Transverse colon (tissue), 4 donors: Measurements from ENCODE around the gene ATP6V1F. TPM values are rescaled to one million over a fixed set of nuclear protein-coding genes. Genes with fewer than 3 reads are reported as not detected.

Experiments
- DNase-seq: peaks from one replicate; pipeline ENCODE4 v3.0.0-alpha.2; 2019
- H3K27ac ChIP-seq, 4 donors: fragments of 200-600 bp; sonication (generic); 2 replicates each; pipeline ENCODE4 v1.5.1; 2016 to 2018; ENCODE audit warnings: inconsistent platforms in 4 of 4
- H3K27me3 ChIP-seq: fragments of 200-600 bp; sonication (generic); 2 replicates; pipeline ENCODE4 v1.5.1; 2017; ENCODE audit warnings: inconsistent platforms
- H3K36me3 ChIP-seq, 4 donors: fragments of 200-600 bp; sonication (generic); 2 replicates each; pipeline ENCODE4 v1.5.1; 2017 to 2019; ENCODE audit warnings: inconsistent platforms in 4 of 4
- H3K4me1 ChIP-seq, 4 donors: fragments of 200-600 bp; sonication (generic); 2 replicates each; pipeline ENCODE4 v1.5.1; 2017 to 2020; ENCODE audit warnings: inconsistent platforms in 4 of 4
- H3K4me3 ChIP-seq, 4 donors: fragments of 200-600 bp; sonication (generic); 1 replicate in 1 of 4; 2 replicates in 3 of 4; pipeline versions ENCODE4 v1.5.1 to v1.6.1; 2017 to 2019; ENCODE audit warnings: inconsistent platforms in 4 of 4
- H3K9me3 ChIP-seq, 2 donors: fragments of 200-600 bp; sonication (generic); 2 replicates each; pipeline ENCODE4 v1.5.1; 2017 to 2019; ENCODE audit warnings: inconsistent platforms in 2 of 2
- CTCF ChIP-seq, 5 experiments: fragments of 200-600 bp in 3 of 5; fragments of 450-650 bp in 2 of 5; sonication (generic) in 3 of 5; IDR thresholded peaks; 1 replicate in 2 of 5; 2 replicates in 3 of 5; pipeline ENCODE4 v1.5.1; 2016 to 2017; ENCODE audit warnings: antibody characterized with exemption in 5 of 5, inconsistent platforms in 3 of 5, mild to moderate bottlenecking in 2 of 5, moderate library complexity in 1 of 5
- EP300 ChIP-seq: sonication (generic); formaldehyde crosslinking; IDR thresholded peaks from one replicate; pipeline ENCODE4 v1.6.1; 2017; ENCODE audit warnings: antibody characterized with exemption, low read depth
- POLR2A ChIP-seq: fragments of 450-650 bp; IDR thresholded peaks from one replicate; pipeline ENCODE4 v1.6.1; 2016; ENCODE audit warnings: antibody characterized with exemption, mild to moderate bottlenecking, moderate library complexity
- POLR2AphosphoS5 ChIP-seq, 3 donors: sonication (generic); formaldehyde crosslinking; IDR thresholded peaks; one replicate each; pipeline ENCODE4 v1.6.1; 2016; ENCODE audit warnings: antibody characterized with exemption in 3 of 3
- WGBS, 2 donors: methylation state at CpG; one replicate each; pipeline ENCODE4 v1.1.5; 2018; ENCODE audit warnings: low coverage in 1 of 2; 5-methylcytosine and 5-hydroxymethylcytosine counted together
- in situ Hi-C, 4 donors: fragments of 200-750 bp; cut with MboI; loops; one replicate each; pipeline versions ENCODE4 v1.15.0 to v1.15.1; 2017; ENCODE audit warnings: low sequenced_read_pairs in 3 of 4, low pct_ligation_motif_present in 1 of 4, low pct_unique_long_range_greater_than_20kb in 1 of 4
- intact Hi-C: fragments of 100-400 bp; cut with DNase I; formaldehyde crosslinking; loops from one replicate; pipeline ENCODE4 v1.15.1; 2023; ENCODE audit warnings: low total_unique reads
- total RNA-seq, 4 donors: library from RNA; depleted of rRNA; stranded (reverse); fragments of >200 nt; gene quantifications; one replicate each; pipeline ENCODE4 v1.1.0, GENCODE V29; 2016

The ATP6V1F gene
- total RNA-seq, 4 donors from 2014 or later, result 25.5 to 128 (median 63.2) TPM

- Histone ChIP-seq H3K36me3 (no peaks in the 10 kb centered on the region), H3K4me3 (peak overlapping the region in 2 of 4 donors; percentile 22 to 26), H3K4me1 (peaks cover 0 to 28% (median 16%) of the 10 kb centered on the region in 4 donors), H3K9me3 (no peaks in the 10 kb centered on the region), H3K27me3 (no peaks in the 10 kb centered on the region), H3K27ac (peak overlapping the region; percentile 5 to 73 (median 48))
- 59% methylated on average over 20 of the region's 22 CpGs; no CpG with 5 or more reads in 1 of the 2 donors for WGBS, 2 donors
- intact Hi-C loops, result loop anchor here (10.0 kb wide), 1 partner anchor 270 kb away; no protein-coding TSS in a partner anchor
- peak; percentile 86 for DNase-seq
- in situ Hi-C loops, result loop anchor here in 3 of 4 donors (25.0 kb wide), 2 partner anchors 88 to 262 kb away; no protein-coding TSS in a partner anchor
- TF ChIP-seq POLR2AphosphoS5 (IDR thresholded peaks at IDR 0.05) (peak in 2 of 3 donors; percentile 35 to 38), CTCF (IDR thresholded peaks at IDR 0.05) (no peak)
Measured at GRCh38 chr7:128874140-128875031, 11.7 kb downstream of the ATP6V1F start.

- Histone ChIP-seq H3K27ac (no peak overlapping the region), H3K9me3 (no peaks in the 10 kb centered on the region), H3K4me1 (peaks cover 0 to 19% (median 8%) of the 10 kb centered on the region in 4 donors), H3K4me3 (no peak overlapping the region), H3K27me3 (no peaks in the 10 kb centered on the region), H3K36me3 (no peaks in the 10 kb centered on the region)
- TF ChIP-seq POLR2A, result no peak
- no peak for TF ChIP-seq POLR2AphosphoS5 (IDR thresholded peaks at IDR 0.05)
- TF ChIP-seq CTCF (IDR thresholded peaks at IDR 0.05), result no peak
- no peak for TF ChIP-seq EP300
- intact Hi-C loops, result loop anchor here (10.0 kb wide), 1 partner anchor 271 kb away; no protein-coding TSS in a partner anchor
- in situ Hi-C loops, result loop anchor here in 1 of 4 donors (25.0 kb wide), 1 partner anchor 263 kb away; no protein-coding TSS in a partner anchor
- 87 to 100% methylated on average over 2 to 8 of the region's 8 CpGs for WGBS, 2 donors
- DNase-seq, result no peak
Measured at GRCh38 chr7:128875523-128875948, 12.9 kb downstream of the ATP6V1F start.

- H3K9me3 ChIP-seq, result no peaks in the 10 kb centered on the region
- no peak overlapping the region for H3K4me3 ChIP-seq
- intact Hi-C loops, result loop anchor here (10.0 kb wide), 1 partner anchor 271 kb away; no protein-coding TSS in a partner anchor
- H3K27ac ChIP-seq, result no peak overlapping the region
- H3K27me3 ChIP-seq, result no peaks in the 10 kb centered on the region
- in situ Hi-C loops, result loop anchor here in 1 of 4 donors (25.0 kb wide), 1 partner anchor 264 kb away; no protein-coding TSS in a partner anchor
- WGBS, 2 donors, result 40 to 56% methylated on average over 3 of the region's 3 CpGs
- peaks cover 0 to 19% (median 8%) of the 10 kb centered on the region in 4 donors for H3K4me1 ChIP-seq
- peak; percentile 26 for DNase-seq
- no peaks in the 10 kb centered on the region for H3K36me3 ChIP-seq
- TF ChIP-seq CTCF (IDR thresholded peaks at IDR 0.05) (no peak), EP300 (no peak), POLR2A (no peak), POLR2AphosphoS5 (IDR thresholded peaks at IDR 0.05) (no peak)
Measured at GRCh38 chr7:128876127-128876526, 13.5 kb downstream of the ATP6V1F start.

GRCh38 chr7:128876586-128876977 lies 13.9 kb downstream of the ATP6V1F start:
- DNase-seq, result peak; percentile 61
- Histone ChIP-seq H3K27me3 (no peaks in the 10 kb centered on the region), H3K27ac (no peak overlapping the region)

More at GRCh38 chr7:128876586-128876977, 13.9 kb downstream of the ATP6V1F start:
- no peaks in the 10 kb centered on the region for H3K36me3 ChIP-seq
- no peak overlapping the region for H3K4me3 ChIP-seq
- peaks cover 0 to 19% (median 8%) of the 10 kb centered on the region in 4 donors for H3K4me1 ChIP-seq
- 46% methylated on average over 4 of the region's 5 CpGs; no CpG with 5 or more reads in 1 of the 2 donors for WGBS, 2 donors
- TF ChIP-seq CTCF (IDR thresholded peaks at IDR 0.05), result no peak
- no peak for TF ChIP-seq POLR2A
- no peak for TF ChIP-seq EP300
- no peak for TF ChIP-seq POLR2AphosphoS5 (IDR thresholded peaks at IDR 0.05)
- H3K9me3 ChIP-seq, result no peaks in the 10 kb centered on the region
- in situ Hi-C loops, result loop anchor here in 1 of 4 donors (25.0 kb wide), 1 partner anchor 264 kb away; no protein-coding TSS in a partner anchor
- intact Hi-C loops, result loop anchor here (10.0 kb wide), 1 partner anchor 272 kb away; no protein-coding TSS in a partner anchor
